GOT3 (cell line): Measurements from ENCODE around the gene CEP89.
"Not testable (repeated sequence)": the region's sequence is repeated elsewhere in the genome, so short reads cannot be mapped to it uniquely, and the experiment has no call there.

Source experiments
- DNase-seq: peaks from one replicate; lab custom pipeline; 2025; ENCODE audit warnings: mixed read lengths; lab: John Stamatoyannopoulos, UW

Gene CEP89

GRCh38 chr19:32971715-32972540, at the start of gene CEP89, which contains the start of gene FAAP24:
TSS of gene CEP89 (minus strand) at chr19:32971958. CDS start at chr19:32971874, 84 bp downstream.
TSS of gene FAAP24 (plus strand) at chr19:32972242. CDS start at chr19:32973197, 955 bp downstream.
- peak; percentile 96 for DNase-seq

- DNase-seq, result not testable (repeated sequence)
Measured at GRCh38 chr19:33010891-33011290, 39.1 kb upstream of the CEP89 start.

GRCh38 chr19:33008738-33009137, 37.0 kb upstream of the CEP89 start:
- no peak for DNase-seq

GRCh38 chr19:33005440-33005839, 33.7 kb upstream of the CEP89 start:
- no peak for DNase-seq

DNA sequence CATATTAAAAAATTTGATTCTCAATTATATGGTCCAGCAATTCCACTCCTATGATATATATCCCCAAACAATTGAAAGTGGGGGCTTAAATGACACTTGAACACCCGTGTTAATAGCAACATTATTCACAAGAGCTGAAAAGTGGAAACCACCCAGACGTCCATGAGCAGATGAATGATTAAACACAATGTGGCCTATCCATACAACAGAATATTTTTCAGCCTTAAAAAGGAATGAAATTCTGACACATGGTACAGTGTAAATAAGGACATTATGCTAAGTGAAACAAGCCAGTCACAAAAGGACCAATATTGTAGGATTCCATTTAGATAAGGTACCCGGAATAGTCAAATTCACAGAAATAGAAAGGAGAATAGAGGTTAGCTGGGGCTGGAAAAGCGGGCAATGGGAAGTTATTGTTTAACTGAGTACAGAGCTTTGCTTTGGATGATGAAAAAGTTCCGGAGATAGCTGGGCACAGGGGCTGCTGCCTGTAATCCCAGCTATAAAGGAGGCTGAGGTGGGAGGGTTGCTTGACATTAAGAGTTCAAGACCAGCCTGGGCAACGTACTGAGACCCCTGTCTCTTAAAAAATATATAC, 31.8 kb upstream of the CEP89 start:
- not testable (repeated sequence) for DNase-seq

GRCh38 chr19:33002126-33002865, 30.5 kb upstream of the CEP89 start:
- DNase-seq, result not testable (repeated sequence)

GRCh38 chr19:33000910-33001309, 29.2 kb upstream of the CEP89 start:
- DNase-seq, result no peak

GRCh38 chr19:33000510-33000909, 28.8 kb upstream of the CEP89 start:
- no peak for DNase-seq

DNA sequence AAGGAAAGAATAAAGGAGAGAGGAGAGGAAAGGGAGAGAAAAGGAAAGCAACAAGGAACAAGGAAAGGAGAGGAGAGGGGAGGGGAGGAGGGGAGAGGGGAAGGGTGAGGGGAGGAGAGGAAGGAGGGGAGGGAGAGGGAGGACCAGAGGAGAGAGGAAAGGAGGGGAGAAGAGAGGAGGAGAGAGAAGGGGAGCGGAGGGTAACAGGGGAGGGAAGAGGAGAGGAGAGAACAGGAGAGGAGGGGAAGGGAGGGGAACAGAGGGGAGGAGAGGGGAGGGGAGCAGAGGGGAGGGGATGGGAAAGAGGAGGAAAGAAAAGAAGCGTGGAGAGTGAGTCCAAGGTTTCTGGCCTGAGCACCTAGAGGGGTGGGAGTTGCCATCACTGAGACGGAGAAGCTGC, 27.0 kb upstream of the CEP89 start:
- no peak for DNase-seq

GRCh38 chr19:32997716-32998355, 26.1 kb upstream of the CEP89 start:
- no peak for DNase-seq

DNA sequence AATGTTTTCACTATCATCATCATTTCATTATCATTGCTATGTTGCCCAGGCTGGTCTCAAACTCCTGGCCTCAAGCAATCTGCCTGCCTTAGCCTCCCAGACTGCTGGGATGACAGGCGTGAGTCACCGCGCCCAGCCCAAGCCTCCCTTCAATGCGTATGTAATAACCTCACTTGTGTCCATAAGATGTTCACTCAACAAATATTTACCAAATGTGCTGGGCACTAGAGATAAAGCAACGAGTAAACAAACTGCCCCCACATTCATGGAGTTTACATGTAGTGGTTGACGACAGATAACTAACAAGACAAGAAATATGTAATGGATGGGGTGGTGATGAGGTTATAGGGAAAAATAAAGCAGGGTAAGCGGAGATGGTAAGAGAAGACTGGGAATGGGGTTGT, 25.3 kb upstream of the CEP89 start:
- DNase-seq, result not testable (repeated sequence)

DNA sequence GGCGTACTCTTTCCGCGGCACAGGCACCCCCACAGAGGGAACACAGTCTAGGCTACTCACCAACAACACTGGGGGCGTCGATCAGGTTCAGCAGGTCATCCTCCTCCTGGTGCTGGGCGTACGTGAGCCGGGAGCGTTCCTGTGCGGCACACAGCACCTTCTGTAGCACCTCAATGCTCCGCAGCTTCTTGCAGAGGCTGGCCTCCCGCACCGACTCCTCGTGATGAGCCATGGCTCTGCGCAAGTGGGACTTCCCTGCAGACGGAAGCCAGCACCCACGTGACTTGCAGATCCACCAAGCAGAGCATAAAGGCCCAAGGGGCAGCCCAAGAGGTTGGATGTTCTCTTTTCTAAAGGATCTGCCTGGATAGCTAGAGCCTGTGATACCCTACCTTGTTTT, 24.2 kb upstream of the CEP89 start:
- DNase-seq, result not testable (repeated sequence)

- DNase-seq, result no peak
Measured at GRCh38 chr19:32988724-32989123, 17.0 kb upstream of the CEP89 start.

DNA sequence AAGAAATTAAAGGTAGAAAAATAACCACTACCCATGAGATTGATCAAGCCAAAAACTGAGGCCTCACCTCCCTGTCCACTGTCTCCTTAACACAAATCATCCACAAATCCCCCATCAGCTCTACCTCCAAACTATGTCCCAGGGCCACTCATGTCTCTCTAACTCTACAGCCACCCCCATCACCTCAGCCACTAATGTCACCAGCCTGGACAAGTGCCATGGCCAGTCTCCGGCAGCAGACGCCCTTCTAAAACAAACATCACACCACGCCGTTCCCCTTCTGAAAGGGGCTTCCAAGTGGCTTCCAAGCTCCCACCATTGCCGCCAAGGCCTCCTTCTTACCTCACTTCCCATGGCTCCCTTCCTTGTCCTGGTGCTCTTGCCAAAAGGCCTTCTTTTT, 16.5 kb upstream of the CEP89 start:
- DNase-seq, result not testable (repeated sequence)

DNA sequence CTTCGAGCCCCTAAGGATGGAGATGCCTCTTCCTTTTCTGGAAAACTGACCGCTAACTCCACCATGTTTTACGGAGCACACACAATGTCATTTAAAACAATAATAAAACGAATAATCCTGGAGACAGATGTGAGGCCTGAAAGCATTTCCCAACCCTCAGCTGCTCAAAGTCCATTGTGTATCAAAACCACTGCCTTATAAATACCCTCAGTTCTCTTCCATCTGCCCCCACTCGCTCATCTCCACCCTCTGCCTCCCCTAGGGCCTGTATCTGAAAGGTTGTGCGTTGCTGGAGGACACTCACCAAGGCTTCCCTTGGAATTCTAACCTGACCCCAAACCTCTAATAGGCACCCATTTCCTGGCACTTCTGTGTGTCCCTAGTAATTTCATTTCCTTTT, 10.7 kb upstream of the CEP89 start:
- not testable (repeated sequence) for DNase-seq

- not testable (repeated sequence) for DNase-seq
Measured at GRCh38 chr19:32979807-32980206, 8.0 kb upstream of the CEP89 start.

- DNase-seq, result not testable (repeated sequence)
Measured at GRCh38 chr19:32977813-32978212, 6.1 kb upstream of the CEP89 start.

DNA sequence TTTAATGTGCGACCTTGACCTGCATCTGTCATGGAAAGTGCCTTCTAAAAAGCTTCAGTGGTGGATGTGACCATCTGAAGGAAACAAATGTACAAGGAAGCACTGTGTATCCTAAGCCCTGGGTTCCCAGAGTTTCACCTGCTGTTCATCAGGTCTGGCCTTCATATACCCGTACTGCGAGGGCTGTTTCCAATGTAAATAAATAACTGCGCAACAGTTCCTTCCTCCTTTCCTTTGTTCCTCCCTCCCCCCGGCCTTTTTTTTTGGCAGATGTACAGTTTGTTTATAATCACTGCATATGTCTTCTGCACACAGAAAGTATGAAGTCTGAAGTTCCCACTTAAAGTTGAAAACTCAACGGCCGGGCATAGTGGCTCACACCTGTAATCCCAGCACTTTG, 5.5 kb upstream of the CEP89 start:
- no peak for DNase-seq

DNA sequence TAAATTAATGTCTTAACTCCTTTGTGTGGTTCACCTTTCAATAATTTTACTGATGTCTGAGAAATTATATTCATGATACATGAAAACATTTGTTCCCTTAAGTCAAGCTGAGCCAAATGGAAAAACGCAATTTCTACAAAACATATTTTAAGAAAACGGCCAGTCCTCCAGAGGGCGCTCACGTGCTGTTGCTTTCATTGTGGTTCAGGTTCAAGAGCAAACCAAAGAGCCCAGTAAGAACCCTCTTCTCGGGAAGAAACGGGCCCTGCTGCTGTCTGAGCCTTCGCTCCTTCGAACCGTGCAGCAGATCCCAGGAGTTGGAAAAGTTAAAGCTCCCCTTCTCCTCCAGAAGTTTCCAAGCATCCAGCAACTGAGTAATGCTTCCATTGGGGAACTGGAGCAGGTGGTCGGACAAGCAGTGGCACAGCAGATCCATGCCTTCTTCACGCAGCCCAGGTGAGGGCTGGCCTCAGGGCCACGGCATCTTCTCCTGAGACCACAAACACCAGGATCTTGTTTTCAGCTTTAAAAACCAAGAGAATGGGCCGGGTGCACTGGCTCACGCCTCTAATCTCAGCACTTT, 4.6 kb upstream of the CEP89 start:
- no peak for DNase-seq

DNA sequence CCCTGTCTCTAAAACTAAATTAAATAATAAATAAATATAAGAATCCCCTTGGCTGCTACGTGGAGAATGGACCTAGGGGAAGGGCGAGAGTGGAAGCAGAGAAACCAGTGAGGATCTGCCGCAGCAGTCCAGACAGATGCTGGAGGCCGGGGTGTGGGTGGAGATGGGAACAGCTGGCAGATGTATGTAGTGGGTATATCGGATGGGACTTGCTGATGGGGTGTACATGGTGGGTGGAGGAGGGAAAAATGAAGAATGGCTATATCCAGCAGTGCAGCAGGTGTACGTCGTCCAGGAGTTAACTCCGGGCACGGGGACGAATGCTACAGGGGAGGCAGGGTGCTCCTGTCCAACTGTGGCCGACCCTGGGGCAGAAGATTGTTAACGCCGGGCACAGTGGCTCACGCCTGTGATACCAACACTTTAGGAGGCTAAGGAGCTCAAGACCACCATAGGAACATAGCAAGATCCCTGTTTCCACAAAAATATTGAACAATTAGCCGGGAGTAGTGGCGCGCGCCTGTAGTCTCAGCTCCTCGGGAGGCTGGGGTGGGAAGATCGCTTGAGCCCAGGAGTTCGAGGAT, 654 bp downstream of the CEP89 start:
- no peak for DNase-seq

- DNase-seq, result no peak
Measured at GRCh38 chr19:32969549-32969948, 2.2 kb downstream of the CEP89 start.
